ENCODE data around the gene CCDC24.
A peak's percentile ranks its signal among the peaks of the same experiment; 100 is the strongest.

CCDC24 gene

DNA sequence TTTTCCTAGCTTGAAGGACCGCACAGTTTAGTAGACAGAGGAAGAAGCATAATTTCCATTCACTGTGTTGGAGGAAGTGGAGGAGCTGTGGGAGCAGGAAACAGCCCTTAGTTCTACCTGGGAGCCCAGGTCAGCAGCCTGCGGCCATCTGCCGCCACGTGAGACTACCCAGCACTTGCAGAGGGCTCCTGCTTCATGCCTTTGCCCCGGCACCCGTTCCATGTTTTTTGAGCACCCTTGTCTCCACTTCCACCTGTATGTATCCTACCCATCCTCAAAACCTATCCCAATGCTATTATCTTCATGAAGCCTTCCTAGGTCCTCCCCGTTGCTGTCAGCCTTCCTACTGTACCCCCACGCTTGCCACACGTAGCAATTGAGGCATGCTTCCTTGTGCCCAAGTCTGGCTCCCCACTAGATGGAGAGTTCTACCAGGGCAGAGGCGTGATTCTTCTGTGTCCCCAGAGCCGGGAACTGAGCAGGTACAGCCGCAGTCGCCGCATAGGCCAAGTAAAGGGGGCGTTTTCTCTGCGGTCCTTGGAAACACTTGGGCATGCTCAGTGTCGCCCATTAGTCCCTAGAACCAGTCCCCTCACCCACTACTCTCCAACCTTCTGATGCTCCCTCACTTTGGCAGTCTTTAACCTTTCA is 38.0 kb downstream of the CCDC24 start:
- DNase-seq = no peak

DNA sequence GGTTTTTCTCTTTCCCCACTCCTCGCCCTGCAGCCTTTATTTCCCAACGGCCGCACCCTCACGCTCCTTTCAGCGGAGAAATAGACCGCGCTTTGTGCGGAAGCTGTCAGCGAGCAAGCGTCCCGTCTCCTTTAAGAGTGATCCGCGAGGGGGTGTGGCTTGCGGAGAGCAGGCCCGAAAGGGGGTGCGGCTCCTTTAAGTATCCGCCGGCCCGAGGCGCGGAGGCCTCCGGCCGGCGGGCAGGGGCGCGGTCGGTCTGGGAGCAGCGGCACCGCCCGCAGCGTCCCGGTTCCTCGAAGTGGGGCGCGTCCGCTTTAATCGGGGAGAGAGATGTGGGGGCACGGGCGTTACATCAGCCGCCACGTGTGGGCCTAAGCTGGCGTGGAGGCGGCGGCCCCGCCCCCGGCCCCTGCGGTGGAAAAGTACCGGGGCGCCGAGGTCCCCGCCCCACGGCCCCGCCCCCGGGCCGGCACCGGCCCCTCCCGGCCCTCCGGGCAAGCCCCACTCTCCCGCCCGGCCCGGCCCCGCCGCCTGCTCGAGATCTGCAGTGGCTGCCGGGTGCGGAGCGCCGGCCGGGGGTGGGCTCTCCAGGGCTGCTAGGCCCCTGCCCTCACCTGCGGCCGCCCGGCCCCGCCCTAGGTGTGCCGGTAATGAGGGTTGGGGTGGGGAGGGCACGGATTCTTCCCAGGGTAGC is 38.7 kb downstream of the CCDC24 start:
- DNase-seq = peak; percentile 91

DNA sequence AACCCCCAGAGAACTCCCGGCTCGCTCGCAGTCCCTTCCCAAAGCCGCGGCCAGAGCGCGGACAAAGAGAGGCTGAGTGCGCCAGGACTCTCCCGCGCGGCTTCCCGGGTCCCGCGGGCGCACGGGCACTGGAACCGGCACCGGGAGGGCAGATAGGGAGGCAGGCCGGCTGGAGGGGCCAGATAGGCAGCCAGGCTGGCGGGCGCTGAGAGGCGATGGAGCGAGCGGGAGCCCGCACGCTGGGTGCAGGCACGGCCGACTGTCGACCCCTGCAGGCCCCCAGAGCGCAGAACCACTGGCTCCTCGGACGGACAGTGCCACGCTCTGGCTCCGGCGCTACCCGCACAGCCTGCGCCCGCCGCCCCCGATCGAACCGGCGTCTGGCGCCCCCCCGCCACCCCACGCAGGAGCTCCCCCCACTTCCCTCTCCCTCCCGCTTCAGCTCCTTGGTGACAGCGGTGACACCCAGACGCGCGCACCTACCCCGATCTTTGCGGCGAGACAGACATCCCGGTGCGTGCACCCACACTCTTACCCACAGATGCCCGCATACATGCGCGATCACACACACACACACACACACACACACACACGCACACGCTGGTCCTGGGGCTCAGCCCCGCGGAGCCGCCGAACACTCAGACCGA is 39.3 kb downstream of the CCDC24 start:
- DNase-seq = peak; percentile 42

DNA sequence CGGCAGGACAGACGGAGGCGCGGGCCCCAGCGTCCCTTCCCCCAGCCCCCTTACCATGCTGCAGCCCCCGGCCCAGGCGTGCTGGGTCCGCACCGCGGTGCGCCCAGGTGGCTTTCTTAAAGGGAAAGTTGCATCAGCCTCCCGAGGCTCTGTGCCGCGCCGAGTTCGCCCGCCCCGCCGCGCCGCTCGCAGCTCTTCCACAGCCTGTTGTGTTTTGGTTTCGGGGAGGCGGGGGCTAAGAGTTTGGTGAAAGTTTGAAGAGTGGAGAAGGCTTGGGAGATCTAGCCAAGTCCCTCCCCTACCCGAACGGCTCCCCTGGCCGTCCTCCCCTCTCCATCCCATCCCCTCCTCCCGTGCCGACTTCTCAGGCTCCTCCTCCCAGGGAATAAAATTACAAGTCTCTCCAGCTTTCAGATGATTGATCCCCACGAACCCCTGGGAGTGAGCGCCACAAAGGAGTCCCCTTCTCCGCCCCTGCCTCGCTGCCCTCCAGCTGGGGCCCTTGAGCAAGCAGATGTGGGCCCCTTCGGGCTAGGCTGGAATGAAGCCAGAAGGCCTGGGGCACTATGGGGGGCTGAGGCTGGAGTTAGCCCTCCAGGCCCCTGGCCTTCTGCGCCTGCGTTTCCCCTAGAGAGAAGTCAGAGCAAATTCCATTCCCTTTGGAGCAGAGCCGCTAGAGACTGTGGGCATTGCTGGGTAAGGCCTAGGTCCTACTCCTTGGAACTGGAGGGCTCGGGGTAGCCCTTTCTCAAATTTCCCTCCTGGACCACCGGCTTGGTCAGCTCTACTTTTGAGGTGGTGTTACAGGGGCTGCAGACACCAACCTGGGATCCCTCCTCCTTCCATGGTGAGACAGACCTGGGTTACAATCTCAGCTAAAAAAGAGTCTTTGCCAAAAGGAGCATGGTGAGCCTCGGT is 40.1 kb downstream of the CCDC24 start, which contains the start of gene SLC6A9:
TSS of gene SLC6A9 (minus strand) at position 211 of the 918 bp plus-strand sequence. CDS start 7,185 bp downstream, outside the sequence.
- peak; percentile 88 for DNase-seq

DNA sequence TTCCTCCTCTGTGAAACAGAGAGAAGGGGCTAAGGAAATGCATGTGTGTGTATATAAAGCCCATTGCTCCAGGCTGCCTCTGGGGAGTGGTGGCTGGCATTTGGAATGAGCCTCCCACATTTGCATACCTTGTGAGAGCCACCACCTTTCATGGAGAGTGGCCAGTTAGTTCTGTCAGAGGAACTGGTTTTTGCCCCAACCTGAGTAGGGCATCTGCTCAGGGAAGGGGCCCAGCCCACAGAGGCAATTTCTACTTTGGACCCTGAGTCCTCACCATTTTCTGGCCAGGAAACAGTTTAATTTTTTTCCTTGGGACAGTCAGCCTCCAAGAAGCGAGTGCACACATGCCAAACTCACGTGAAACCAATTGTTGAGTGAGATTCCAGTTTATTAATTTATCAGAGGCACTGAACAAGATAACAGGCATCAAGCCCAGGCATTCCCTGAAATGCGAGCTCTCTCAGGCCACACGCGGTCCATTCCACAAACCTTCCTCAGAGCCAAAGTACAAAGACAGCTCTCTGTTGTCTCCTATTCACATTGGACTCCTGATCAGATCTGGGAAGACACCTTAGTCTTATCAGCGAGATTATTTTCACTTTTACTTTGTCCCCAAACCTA is 40.9 kb downstream of the CCDC24 start:
- peak; percentile 26 for DNase-seq

DNA sequence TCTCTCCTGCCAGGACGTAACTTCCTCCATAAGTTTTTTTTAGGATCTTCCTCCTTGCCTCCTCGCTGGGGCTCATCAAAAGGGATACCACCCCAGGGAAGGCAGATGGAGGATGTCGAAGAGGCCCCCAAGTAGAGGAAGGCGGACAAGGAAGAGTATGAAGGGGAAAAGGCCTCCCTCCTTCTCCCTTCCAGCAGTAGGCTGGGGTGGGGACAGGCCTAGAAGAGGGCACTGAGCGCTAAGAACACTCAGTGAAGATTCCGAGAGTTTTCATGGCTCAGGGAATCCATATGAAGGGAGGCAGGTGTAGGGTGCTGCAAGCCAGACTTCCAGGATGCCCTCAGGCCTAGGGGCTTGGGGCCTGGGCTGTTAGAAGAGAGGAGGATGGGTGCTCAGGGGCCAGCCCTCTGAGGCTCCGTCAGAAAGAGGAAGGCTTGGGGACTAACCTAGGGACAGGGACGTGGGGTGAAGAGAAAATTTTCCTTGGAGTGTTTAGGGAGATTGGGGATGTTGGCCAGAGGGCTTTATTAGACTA is 41.7 kb downstream of the CCDC24 start:
- no peak for DNase-seq

DNA sequence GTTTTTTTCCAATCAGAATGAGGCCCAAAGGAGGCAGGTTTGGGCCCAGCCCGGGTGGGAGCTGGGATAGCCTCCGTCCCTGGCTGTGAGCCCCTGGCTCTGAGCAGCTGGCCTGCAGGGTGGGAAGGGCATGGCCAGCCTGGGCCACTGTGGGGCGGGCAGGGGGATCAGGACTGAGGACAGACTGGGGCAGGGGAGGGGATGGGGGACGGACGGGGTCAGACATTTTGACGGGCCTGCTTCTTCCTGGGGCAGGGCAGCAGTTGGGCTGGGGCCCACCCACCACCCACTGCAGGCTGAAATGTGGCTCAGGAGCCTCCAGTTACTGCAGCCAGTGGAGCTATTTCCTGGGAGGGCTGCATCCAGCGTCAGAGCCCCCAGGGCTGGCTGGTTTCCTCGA is 42.4 kb downstream of the CCDC24 start:
- no peak for DNase-seq

DNA sequence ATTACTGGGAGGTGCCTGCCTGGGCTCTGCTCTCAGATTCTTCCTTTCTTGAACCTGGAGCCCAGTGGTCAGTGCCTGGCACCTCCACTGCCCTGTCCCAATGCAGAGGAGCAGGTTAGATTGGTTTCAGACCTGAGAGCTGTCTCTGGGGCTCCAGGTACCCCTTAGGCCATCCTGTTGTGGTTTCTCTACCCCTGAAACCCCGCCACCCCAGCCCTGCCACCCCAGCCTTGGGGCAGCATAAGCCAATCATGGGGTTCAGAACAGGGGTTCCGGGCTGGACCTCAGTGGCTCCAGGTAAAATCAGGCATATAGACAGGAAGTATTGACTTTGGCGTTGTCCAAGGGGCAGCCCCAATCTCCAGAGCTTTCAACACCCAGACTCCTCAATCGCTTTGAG is 43.0 kb downstream of the CCDC24 start:
- no peak for DNase-seq

DNA sequence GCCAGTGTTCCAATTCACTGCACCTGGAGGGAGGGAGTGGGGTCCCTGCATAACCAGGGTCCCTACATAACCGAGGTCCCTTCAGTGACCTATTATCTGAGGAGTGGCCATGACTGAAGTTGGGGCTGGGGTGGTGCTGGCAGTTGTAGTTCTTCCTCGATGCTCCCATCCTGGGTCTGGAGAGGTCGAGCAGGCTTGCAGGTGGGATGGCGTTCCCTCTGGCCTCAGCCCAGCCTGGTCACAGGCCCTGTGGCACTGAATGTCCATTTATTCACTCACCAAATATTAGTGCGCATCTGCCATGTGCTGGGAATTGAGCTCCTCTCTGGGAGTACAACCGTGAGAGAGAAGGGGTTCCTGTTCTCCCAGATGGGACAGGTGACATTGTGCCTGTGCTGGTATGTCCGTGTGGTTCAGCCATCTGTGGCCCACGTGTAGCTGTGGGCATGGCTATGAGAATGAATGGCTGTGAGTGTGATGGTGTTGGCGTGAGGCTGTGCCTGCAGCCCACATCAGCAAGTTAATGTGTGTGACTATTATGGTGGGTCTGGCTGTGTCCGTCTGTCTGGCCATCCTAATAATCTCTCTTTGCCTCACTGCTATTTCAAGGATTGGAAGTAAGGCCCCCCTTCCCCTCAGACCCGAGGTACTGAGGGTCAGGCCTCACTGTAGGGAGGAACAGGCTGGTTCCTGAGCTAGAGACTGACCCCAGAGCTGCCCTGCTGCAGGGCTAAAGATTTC is 43.7 kb downstream of the CCDC24 start:
- DNase-seq = no peak

DNA sequence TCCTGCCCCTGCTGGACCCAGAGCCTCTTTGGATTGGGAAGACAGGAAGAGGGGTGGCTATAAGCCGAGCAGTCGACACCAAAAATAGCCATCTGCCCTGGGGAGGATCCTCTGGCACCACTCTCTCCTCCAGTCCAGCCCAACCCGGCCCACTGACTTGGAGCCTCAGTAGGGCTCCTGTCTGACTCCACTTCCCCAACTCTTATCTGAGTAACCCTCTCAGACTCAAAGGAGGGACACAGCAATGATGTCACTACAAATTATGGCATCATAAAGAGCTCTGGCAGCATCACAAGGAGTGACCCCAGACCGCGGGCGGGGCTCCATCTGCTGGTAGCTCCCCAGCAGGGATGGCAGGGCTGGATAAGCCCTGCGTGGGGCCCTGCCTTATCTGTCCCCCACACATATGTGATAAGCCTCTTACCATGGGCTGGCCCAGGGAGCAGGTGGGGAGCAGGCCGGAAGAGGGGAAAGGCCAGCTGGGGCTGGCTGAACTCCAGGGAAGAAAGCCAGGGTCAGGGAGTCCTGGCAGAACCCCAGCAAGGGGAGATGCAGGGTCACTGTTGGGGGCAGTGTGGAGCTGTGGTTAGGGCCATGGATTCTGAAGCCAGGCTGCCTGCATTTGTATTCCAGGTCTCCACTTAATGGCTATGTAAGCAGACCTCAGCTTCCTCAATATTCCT is 44.5 kb downstream of the CCDC24 start:
- DNase-seq = no peak

DNA sequence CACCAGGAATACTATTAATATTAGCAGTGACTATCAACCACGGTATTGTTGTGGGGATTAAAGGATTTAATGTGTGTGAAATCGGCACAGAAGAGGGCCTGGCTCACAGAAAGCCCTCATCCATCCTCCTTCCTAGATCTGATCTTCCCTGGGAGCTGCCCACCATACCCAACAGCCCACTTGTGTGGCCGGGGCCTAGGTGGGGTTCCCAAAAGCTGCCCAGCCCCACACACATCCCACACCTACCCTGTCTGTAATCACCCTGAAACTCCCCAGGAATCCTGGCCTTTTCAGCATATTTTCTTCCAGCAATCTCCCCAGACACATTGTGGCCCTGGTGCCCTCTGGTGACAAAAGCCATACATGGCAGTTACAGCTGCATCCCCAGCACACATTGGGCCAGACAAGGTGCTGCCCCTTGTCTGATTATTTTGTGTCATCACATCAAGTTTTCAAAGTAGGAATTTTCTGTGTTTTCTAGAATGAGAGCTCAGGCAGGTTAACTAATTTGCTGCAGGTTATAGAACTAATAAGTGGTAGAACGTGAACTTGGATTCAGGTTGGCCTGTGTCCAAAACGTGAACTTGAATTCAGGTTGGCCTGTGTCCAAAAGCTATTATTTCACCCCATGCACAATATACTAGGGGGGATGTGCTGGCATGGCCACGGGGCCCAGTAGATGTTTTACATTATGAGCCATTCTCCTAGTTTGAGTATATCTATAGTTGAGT is 45.2 kb downstream of the CCDC24 start:
- DNase-seq = peak; percentile 72

DNA sequence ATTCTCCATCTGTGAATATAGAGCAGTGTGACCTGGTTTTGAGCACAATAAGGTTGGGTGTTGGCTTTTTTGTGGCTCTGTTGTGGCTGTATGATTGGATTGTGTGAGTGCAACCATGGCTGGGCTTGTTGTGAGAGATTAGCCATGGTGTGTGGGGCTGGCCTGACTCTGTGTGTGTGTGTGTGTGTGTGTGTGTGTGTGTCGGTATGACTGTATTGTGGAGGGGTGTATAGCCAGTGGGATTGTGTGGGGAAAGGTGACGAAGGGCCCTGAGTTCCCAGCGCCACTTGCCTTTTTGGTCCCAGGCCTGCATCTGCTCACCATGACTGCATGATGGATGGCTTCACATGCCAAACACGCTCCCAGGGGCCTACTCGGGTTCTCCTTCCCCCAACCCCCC is 45.8 kb downstream of the CCDC24 start:
- peak; percentile 53 for DNase-seq

DNA sequence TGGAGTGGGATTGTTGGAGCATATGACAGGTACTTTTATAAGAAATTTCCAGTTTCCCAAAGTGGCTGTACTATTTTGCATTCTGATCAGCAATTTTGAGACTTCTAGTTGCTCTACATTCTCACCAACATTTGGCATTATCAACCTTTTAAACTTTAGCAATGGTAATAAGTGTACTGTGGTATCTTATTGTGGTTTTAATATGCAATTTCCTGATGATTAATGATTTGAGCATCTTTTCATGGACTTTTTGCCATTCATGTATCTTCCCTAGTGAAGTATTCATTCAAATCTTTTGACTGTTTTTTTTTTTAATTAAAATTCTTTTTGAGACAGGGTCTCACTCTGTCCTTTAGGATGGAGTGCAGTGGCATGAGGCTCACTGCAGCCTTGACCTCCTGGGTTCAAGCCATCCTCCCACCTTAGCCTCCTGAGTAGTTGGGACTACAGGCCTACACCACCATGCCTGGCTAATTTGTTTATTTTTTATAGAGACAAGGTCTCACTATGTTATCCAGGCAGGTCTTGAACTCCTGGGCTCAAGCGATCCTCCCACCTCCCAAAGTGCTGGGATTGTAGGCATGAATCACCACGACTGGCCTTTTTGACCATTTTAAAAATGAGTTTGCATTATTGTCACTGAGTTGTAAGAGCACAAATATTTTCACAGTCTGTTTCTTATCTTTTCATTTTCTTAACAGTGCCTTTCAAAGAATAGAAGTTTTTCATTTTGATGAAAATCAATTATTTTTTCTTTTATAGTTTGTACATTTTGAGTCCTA is 47.7 kb downstream of the CCDC24 start:
- DNase-seq = peak; percentile 63

DNA sequence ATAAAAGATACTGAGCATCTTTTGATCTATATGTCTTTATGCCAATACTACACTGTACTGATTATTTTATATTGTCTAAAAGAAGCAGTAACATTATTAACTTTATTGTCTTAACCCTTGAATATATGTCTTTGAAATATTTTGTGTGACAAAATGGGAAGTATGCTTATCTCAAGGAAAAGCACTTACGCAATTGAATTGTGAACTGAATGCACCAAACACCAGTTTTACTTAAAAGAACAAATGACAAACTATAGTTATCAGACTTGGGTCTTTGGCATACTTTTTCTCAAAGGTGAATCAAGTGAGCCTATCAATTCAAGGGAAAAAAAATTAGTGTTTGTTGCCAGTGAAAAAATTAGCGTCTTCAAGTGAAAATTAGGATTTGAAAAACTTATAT is 49.0 kb downstream of the CCDC24 start:
- no peak for DNase-seq

DNA sequence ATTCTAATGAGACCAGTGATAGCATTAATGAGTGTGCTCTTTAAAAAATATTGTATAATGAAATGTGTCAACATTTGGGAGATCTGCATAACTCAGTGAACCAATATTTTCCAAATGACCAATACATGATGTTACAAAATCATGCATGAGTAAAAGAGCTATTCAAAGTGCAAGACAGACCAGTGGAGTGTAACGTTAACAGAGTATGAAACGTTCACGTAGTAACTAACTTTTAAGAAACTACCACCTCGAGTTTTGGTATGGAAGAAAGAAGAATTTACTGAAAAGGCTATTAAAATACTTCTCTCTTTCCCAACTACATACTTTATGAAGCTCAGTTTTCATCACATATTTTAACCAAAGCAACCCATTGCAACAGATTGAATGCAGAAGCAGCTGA is 49.4 kb downstream of the CCDC24 start:
- peak; percentile 37 for DNase-seq

DNA sequence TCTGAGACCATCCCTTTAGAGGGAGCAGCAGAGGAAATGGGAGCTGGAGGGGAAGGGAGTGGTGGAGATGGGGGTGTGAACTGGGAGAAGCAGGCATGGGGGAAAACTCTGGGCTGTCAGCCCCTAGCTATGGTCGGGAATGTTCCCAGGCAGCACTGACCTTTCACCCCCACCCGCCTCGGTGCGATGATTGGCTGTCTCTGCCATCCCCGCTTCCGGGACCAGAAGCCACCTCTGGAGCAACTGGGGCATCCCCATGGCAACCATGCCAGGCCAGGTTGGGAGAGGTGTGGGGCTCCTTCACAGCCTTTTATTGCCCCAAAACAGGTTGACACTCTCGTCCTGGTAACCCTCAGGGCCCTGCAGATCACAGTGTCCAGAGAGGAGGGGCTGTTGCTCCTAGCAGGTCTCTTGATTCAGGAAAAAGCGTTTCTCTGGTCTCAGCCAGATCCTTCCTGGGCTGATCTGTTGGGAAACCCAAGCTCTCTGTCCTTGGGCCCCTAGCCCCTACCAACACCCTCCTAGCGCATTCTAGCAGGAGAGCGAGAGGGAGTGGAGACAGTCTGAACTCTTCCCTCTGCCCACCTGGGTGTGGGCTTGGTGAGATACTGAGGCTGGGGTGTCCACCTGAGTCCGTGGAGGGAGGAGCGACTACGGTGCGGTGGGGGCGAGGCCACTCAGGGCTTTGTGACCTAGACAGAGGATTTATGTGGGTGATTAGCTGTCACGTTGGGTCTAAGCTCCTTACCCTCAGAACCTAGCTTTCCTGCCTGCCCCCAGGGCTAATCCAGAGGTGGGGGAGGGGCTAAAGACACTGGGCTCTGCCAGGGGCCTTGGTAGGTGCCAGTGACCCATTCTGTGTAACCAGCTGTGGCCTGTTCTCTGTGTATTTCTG is 52.0 kb downstream of the CCDC24 start:
- DNase-seq = no peak

DNA sequence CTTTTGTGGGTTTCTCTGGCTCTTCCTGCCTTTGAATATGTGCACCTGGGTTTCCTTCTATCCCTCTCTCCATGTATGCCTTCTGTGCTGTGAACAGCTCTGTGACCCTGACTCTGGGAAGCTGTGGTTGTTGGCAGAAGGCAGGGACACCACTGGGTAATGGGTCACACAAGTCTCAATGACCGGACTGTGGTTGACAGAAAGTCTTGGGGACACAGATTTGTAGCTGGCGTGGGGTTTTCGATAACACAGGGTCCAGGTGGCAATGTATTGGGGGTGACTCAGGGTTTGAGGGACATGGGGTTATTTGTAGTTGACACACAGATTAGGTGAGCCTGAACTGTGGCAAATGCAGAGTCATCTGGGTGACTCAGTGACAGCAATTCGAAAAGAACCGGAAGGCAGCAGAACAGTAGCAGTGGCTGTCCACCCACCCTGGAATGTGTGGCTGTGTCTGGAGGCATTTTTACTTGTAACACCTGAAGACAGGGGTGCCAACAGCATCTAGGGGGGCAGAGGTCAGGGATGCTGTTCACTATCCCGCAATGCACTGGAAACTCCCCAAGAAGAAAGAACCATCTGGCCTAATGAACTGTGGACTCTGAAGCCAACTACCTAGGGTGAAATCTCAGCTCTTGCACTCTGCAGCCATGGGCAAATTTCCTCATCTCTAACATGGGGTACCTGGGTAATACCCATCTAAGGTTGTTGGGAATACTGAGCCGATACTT is 52.8 kb downstream of the CCDC24 start:
- DNase-seq = peak; percentile 28

DNA sequence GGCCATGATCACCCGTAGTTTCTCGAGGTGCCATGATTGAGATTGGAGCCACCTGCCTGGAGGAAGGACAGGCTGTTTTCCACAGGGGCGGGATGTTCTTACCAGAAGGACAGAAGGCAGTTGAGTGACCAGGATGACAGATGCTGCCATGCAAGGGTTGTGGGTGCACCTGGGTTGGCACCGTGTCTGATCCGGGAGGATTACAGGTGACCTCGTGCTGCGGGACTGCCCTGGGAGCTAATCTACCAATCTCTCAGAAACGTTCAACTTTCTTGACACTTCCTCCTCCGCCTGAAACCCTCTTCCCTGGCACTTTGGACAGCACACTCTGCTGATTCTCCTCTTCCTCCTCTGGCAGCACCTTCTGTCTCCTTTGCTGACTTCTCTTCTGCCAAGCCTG is 53.7 kb downstream of the CCDC24 start:
- no peak for DNase-seq

Data from fibroblast of skin of right biceps (primary cell).